Measurements from ENCODE around the gene TDO2. TPM values are rescaled to one million over a fixed set of nuclear protein-coding genes. Genes with fewer than 3 reads are reported as not detected.
"Not testable (repeated sequence)": the region's sequence is repeated elsewhere in the genome, so short reads cannot be mapped to it uniquely, and the experiment has no call there.

Gene TDO2
- total RNA-seq, 1 experiment from 2014 or later: not detected

DNA sequence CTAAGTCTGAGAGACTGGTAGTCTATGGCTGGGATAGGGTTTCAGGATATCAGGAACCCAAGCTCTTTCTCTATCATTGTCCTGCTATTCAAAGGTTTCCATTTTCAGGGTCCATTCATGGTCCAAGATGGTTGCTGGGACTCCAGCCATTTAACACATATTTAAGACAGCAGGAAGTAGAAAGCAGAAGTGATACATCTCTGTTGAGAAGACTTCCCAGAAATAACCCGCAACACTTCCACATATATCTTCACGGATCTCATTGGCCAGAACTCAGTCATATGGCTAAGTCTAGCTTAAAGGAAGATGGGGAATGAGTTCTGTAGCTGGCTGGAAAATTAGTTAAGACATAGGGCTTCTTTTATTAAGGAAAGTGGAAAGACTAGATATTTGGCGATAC, 26.3 kb downstream of the TDO2 start:
- ChIA-PET POLR2A (ENCODE audit: unreplicated experiment) (no interaction called here), CTCF (no interaction called here)
- no peak overlapping the region for H3K9ac ChIP-seq (ENCODE audit: low read length)
- BruUV-seq (replicated peaks): no TSS peak
- H3K4me3 ChIP-seq (ENCODE audit: low read length): no peak overlapping the region
- ATAC-seq (no peak), DNase-seq (no peak)
- intact Hi-C loops (cut with micrococcal nuclease): no loop called here
- H3K27ac ChIP-seq (ENCODE audit: low read length): no peak overlapping the region
- H3K4me1 ChIP-seq (ENCODE audit: insufficient read depth, low read length): no peaks in the 10 kb centered on the region
- no peaks in the 10 kb centered on the region for H3K9me2 ChIP-seq (replicated peaks; ENCODE audit: low read length)
- H3K36me3 ChIP-seq (ENCODE audit: low read depth, low read length): no peaks in the 10 kb centered on the region
- no peaks in the 10 kb centered on the region for H3K27me3 ChIP-seq (ENCODE audit: low read length)
- TF ChIP-seq EZH2 (IDR thresholded peaks at IDR 0.05; ENCODE audit: low read length, unreplicated experiment) (no peak), EZH2phosphoT487 (IDR thresholded peaks at IDR 0.05; ENCODE audit: borderline replicate concordance, low read length) (no peak)
- TF ChIP-seq, protein P1, sequence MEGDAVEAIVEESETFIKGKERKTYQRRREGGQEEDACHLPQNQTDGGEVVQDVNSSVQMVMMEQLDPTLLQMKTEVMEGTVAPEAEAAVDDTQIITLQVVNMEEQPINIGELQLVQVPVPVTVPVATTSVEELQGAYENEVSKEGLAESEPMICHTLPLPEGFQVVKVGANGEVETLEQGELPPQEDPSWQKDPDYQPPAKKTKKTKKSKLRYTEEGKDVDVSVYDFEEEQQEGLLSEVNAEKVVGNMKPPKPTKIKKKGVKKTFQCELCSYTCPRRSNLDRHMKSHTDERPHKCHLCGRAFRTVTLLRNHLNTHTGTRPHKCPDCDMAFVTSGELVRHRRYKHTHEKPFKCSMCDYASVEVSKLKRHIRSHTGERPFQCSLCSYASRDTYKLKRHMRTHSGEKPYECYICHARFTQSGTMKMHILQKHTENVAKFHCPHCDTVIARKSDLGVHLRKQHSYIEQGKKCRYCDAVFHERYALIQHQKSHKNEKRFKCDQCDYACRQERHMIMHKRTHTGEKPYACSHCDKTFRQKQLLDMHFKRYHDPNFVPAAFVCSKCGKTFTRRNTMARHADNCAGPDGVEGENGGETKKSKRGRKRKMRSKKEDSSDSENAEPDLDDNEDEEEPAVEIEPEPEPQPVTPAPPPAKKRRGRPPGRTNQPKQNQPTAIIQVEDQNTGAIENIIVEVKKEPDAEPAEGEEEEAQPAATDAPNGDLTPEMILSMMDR (conservative IDR thresholded peaks at IDR 0.05; ENCODE audit: low read depth, low read length): no peak
- H3K4me2 ChIP-seq (ENCODE audit: low read length): no peak overlapping the region
- no peak overlapping the region for H2AFZ ChIP-seq (ENCODE audit: low read length)
- H3K79me2 ChIP-seq (ENCODE audit: low read length): no peaks in the 10 kb centered on the region
- no peaks in the 10 kb centered on the region for H3K9me3 ChIP-seq (ENCODE audit: low read length)
- no peaks in the 10 kb centered on the region for H4K20me1 ChIP-seq (ENCODE audit: low read length)
- no peaks in the 10 kb centered on the region for H3F3A ChIP-seq (ENCODE audit: low read length, unreplicated experiment)

GRCh38 chr4:155930330-155930729, 26.8 kb downstream of the TDO2 start:
- no peaks in the 10 kb centered on the region for H3K9me2 ChIP-seq (replicated peaks; ENCODE audit: low read length)
- H3K4me1 ChIP-seq (ENCODE audit: insufficient read depth, low read length): no peaks in the 10 kb centered on the region
- no peaks in the 10 kb centered on the region for H3K27me3 ChIP-seq (ENCODE audit: low read length)
- H3K9me3 ChIP-seq (ENCODE audit: low read length): no peaks in the 10 kb centered on the region
- no peaks in the 10 kb centered on the region for H3K36me3 ChIP-seq (ENCODE audit: low read depth, low read length)
- no peaks in the 10 kb centered on the region for H3K79me2 ChIP-seq (ENCODE audit: low read length)
- ChIA-PET POLR2A (ENCODE audit: unreplicated experiment) (no interaction called here), CTCF (no interaction called here)
- H3K4me2 ChIP-seq (ENCODE audit: low read length): no peak overlapping the region
- no peak overlapping the region for H3K9ac ChIP-seq (ENCODE audit: low read length)
- ATAC-seq (no peak), DNase-seq (no peak)
- H2AFZ ChIP-seq (ENCODE audit: low read length): no peak overlapping the region
- no peak overlapping the region for H3K4me3 ChIP-seq (ENCODE audit: low read length)
- no peak overlapping the region for H3K27ac ChIP-seq (ENCODE audit: low read length)
- no peaks in the 10 kb centered on the region for H3F3A ChIP-seq (ENCODE audit: low read length, unreplicated experiment)
- BruUV-seq (replicated peaks): no TSS peak
- TF ChIP-seq, protein P1 (conservative IDR thresholded peaks at IDR 0.05; ENCODE audit: low read depth, low read length): no peak
- TF ChIP-seq EZH2 (IDR thresholded peaks at IDR 0.05; ENCODE audit: low read length, unreplicated experiment) (no peak), EZH2phosphoT487 (IDR thresholded peaks at IDR 0.05; ENCODE audit: borderline replicate concordance, low read length) (no peak)
- no peaks in the 10 kb centered on the region for H4K20me1 ChIP-seq (ENCODE audit: low read length)
- intact Hi-C loops (cut with micrococcal nuclease): no loop called here

GRCh38 chr4:155931634-155932033, 28.1 kb downstream of the TDO2 start:
- POLR2A ChIA-PET (ENCODE audit: unreplicated experiment): no interaction called here
- TF ChIP-seq, protein P1 (conservative IDR thresholded peaks at IDR 0.05; ENCODE audit: low read depth, low read length): no peak
- TF ChIP-seq EZH2phosphoT487 (IDR thresholded peaks at IDR 0.05; ENCODE audit: borderline replicate concordance, low read length) (no peak), EZH2 (IDR thresholded peaks at IDR 0.05; ENCODE audit: low read length, unreplicated experiment) (no peak)

DNA sequence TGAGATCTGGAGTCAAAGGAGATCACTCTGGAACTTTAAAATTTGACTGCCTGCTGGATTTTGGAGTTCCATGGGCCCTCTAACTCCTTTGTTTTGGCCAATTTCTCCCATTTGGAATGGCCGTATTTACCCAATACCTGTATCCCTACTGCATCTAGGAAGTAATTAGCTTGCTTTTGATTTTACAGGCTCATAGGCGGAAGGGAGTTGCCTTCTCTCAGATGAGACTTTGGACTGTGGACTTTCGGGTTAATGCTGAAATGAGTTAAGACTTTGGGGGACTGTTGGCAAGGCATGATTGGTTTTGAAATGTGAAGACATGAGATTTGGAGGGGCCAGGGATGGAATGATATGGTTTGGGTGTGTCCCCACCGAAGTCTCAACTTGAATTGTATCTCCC, 31.1 kb downstream of the TDO2 start:
- H3K79me2 ChIP-seq (ENCODE audit: low read length); H4K20me1 ChIP-seq (ENCODE audit: low read length); H3K9ac ChIP-seq (ENCODE audit: low read length); H3K36me3 ChIP-seq (ENCODE audit: low read depth, low read length); BruUV-seq (replicated peaks); ATAC-seq; DNase-seq; POLR2A ChIA-PET (ENCODE audit: unreplicated experiment); H3K9me2 ChIP-seq (replicated peaks; ENCODE audit: low read length); H3K27me3 ChIP-seq (ENCODE audit: low read length); H3K4me2 ChIP-seq (ENCODE audit: low read length); intact Hi-C loops (cut with micrococcal nuclease); H3K9me3 ChIP-seq (ENCODE audit: low read length); H3F3A ChIP-seq (ENCODE audit: low read length, unreplicated experiment); H3K27ac ChIP-seq (ENCODE audit: low read length); H3K4me1 ChIP-seq (ENCODE audit: insufficient read depth, low read length); H3K4me3 ChIP-seq (ENCODE audit: low read length); CTCF ChIA-PET; H2AFZ ChIP-seq (ENCODE audit: low read length): not testable (repeated sequence)

More at GRCh38 chr4:155931634-155932033, 28.1 kb downstream of the TDO2 start:
- DNase-seq: no peak
- Histone ChIP-seq H2AFZ (ENCODE audit: low read length) (no peak overlapping the region), H3K27ac (ENCODE audit: low read length) (no peak overlapping the region), H3K4me3 (ENCODE audit: low read length) (no peak overlapping the region), H3K4me2 (ENCODE audit: low read length) (no peak overlapping the region), H3F3A (ENCODE audit: low read length, unreplicated experiment) (no peaks in the 10 kb centered on the region), H3K9ac (ENCODE audit: low read length) (no peak overlapping the region), H3K36me3 (ENCODE audit: low read depth, low read length) (no peaks in the 10 kb centered on the region), H3K9me2 (replicated peaks; ENCODE audit: low read length) (no peaks in the 10 kb centered on the region), H3K79me2 (ENCODE audit: low read length) (no peaks in the 10 kb centered on the region), H3K4me1 (ENCODE audit: insufficient read depth, low read length) (no peaks in the 10 kb centered on the region), H3K27me3 (ENCODE audit: low read length) (no peaks in the 10 kb centered on the region), H3K9me3 (ENCODE audit: low read length) (no peaks in the 10 kb centered on the region), H4K20me1 (ENCODE audit: low read length) (no peaks in the 10 kb centered on the region)
- ATAC-seq: no peak
- intact Hi-C loops (cut with micrococcal nuclease): no loop called here
- BruUV-seq (replicated peaks): no TSS peak
- CTCF ChIA-PET: no interaction called here

All from PC-3 (cell line).